Kidney (tissue), 14 donors: Measurements from ENCODE around the gene SNRNP48. TPM values are rescaled to one million over a fixed set of nuclear protein-coding genes. Genes with fewer than 3 reads are reported as not detected.

Experiments
- DNase-seq, 5 donors: peaks; one replicate each; pipeline ENCODE4 v3.0.0-alpha.2; 2013 to 2020
- FAIRE-seq: peaks from 2 replicates; lab custom pipeline; 2012; peaks lifted over from hg19 to GRCh38; lab: Jason Lieb, UNC
- H3K27ac ChIP-seq, 2 donors: one replicate each; pipeline ENCODE4 v1.7.0; 2013; ENCODE audit warnings: low read depth in 2 of 2, low read length in 2 of 2, inconsistent platforms in 1 of 2
- H3K27me3 ChIP-seq: one replicate; pipeline ENCODE4 v1.7.1; 2013; ENCODE audit warnings: low read length, inconsistent platforms; ENCODE audit not compliant: control insufficient read depth, insufficient read depth
- H3K36me3 ChIP-seq, 3 donors: one replicate each; pipeline versions ENCODE4 v1.7.0 to v1.7.1; 2013; ENCODE audit warnings: low read length in 3 of 3, control low read depth in 1 of 3, inconsistent platforms in 1 of 3; ENCODE audit not compliant: insufficient read depth in 3 of 3, control insufficient read depth in 2 of 3
- H3K4me1 ChIP-seq, 3 donors: one replicate each; pipeline versions ENCODE4 v1.7.0 to v1.7.1; 2013; ENCODE audit warnings: low read length in 3 of 3, inconsistent platforms in 1 of 3, low read depth in 1 of 3; ENCODE audit not compliant: control insufficient read depth in 2 of 3, insufficient read depth in 2 of 3
- H3K4me3 ChIP-seq, 3 donors: one replicate each; pipeline versions ENCODE4 v1.7.0 to v1.8.1; 2013; ENCODE audit warnings: low read length in 3 of 3, control low read depth in 1 of 3, inconsistent platforms in 1 of 3
- H3K9ac ChIP-seq, 3 donors: one replicate each; pipeline versions ENCODE4 v1.7.0 to v1.7.1; 2013; ENCODE audit warnings: low read length in 3 of 3, control low read depth in 1 of 3, inconsistent platforms in 1 of 3
- H3K9me3 ChIP-seq, 3 donors: one replicate each; pipeline versions ENCODE4 v1.7.0 to v1.7.1; 2013; ENCODE audit warnings: low read length in 3 of 3, control low read depth in 1 of 3, inconsistent platforms in 1 of 3; ENCODE audit not compliant: control insufficient read depth in 2 of 3, insufficient read depth in 1 of 3
- intact Hi-C: fragments of 100-400 bp; cut with DNase I; formaldehyde crosslinking; loops from one replicate; pipeline ENCODE4 v1.11.1; 2022
- polyA plus RNA-seq: library from polyadenylated mRNA; stranded (reverse); fragments of 350-450 nt; fragmentation: Illumina TruSeq; extraction: RNeasy Lipid Tissue Mini Kit (QIAGEN cat#74804); gene quantifications from one replicate; pipeline ENCODE4 v1.2.3, GENCODE V29; 2014; ENCODE audit warnings: low read depth, low replicate concordance; ENCODE audit not compliant: insufficient read depth
- total RNA-seq: library from RNA; stranded (reverse); fragmentation: NEBNext Ultra II Directional; extraction: Animal tissue kit (Norgen Biotek cat#: 25700); gene quantifications from one replicate; pipeline ENCODE4 v1.2.1, GENCODE V29; 2021
- TF ChIP-seq, protein P1 (sequence below): IDR thresholded peaks from 3 replicates; pipeline ENCODE4 v1.5.1; 2012; ENCODE audit warnings: mild to moderate bottlenecking, moderate library complexity, borderline replicate concordance; ENCODE audit not compliant: insufficient read depth; ENCODE audit errors: extremely low read depth
- donor health status: control.
- donor health status: control.
- donor health status: control.
- donor health status: control.
- donor health status: control.
- donor health status: DM: yes; HTN: yes; CAD: no.
- donor health status: Normal renal cell carcinoma (clear cell type).

SNRNP48 gene
- total and polyA plus RNA-seq, 2 donors from 2014 or later: 5.2 to 12.1 TPM

DNA sequence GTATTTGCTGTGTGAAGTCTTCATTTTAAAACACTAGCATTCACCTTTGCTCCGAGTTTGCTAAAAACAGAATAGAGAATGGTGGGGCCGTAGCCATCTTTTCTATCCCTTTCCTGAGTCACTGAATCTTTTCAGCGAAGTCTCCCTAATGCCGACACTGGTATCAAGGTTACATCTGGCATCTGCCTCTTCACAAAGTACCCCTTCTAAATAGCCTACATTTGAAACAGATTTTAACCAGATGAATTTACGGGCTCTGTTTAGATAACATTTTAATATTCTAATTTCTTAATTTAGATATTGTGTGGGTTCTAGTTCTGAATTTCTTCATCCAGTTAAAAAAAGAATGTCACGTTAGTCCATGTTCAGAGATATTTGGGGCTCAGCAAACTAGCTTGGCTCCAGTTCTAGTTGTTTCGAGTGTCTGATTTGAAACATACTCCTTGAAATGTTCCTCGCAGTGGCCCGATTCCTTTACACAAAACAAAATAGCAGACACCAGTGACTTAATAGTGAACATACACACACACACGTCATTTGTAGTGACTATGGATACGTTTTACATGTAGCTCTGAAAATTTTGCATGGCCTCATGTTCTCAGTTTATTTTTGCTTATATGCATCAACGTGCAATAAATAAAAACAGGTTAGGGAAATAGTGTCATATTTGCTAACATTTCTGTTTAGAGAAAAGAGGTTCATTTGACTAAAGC is 33.4 kb upstream of the SNRNP48 start:
- TF ChIP-seq, protein P1, sequence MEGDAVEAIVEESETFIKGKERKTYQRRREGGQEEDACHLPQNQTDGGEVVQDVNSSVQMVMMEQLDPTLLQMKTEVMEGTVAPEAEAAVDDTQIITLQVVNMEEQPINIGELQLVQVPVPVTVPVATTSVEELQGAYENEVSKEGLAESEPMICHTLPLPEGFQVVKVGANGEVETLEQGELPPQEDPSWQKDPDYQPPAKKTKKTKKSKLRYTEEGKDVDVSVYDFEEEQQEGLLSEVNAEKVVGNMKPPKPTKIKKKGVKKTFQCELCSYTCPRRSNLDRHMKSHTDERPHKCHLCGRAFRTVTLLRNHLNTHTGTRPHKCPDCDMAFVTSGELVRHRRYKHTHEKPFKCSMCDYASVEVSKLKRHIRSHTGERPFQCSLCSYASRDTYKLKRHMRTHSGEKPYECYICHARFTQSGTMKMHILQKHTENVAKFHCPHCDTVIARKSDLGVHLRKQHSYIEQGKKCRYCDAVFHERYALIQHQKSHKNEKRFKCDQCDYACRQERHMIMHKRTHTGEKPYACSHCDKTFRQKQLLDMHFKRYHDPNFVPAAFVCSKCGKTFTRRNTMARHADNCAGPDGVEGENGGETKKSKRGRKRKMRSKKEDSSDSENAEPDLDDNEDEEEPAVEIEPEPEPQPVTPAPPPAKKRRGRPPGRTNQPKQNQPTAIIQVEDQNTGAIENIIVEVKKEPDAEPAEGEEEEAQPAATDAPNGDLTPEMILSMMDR: no peak
- DNase-seq (no peak), FAIRE-seq (no peak)
- peaks cover 0 to 25% (median 10%) of the 10 kb centered on the region in 3 donors for H3K36me3 ChIP-seq
- no peak overlapping the region for H3K4me3 ChIP-seq
- H3K9ac ChIP-seq: no peak overlapping the region
- no peak overlapping the region for H3K27ac ChIP-seq
- intact Hi-C loops: no loop called here
- H3K4me1 ChIP-seq: peaks cover 0 to 6% (median 0%) of the 10 kb centered on the region in 3 donors
- no peaks in the 10 kb centered on the region for H3K9me3 ChIP-seq
- H3K27me3 ChIP-seq: no peaks in the 10 kb centered on the region

DNA sequence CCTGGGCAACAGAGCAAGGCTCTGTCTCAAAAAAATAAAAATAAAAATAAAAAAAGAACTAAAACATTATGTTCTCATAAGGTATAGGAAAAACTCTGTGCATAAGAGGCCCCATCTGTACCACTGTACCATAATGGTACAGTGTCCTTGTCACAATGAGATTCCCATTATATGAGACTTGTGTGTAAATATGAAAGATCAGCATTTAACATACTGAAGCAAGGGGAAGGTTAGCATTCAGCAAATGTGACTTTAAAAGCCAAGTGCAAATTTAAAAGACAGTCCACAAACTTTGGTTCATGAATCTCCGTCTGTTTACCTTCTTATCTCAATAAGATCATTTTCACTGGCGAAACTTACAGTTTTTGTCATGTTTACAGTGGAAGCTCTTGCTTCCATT is 32.3 kb upstream of the SNRNP48 start:
- peaks cover 0 to 3% (median 0%) of the 10 kb centered on the region in 3 donors for H3K4me1 ChIP-seq
- peaks cover 0 to 25% (median 10%) of the 10 kb centered on the region in 3 donors for H3K36me3 ChIP-seq
- H3K9me3 ChIP-seq: no peaks in the 10 kb centered on the region
- no peaks in the 10 kb centered on the region for H3K27me3 ChIP-seq
- no peak overlapping the region for H3K27ac ChIP-seq
- intact Hi-C loops: no loop called here
- FAIRE-seq (no peak), DNase-seq (no peak)
- TF ChIP-seq, protein P1: no peak
- H3K9ac ChIP-seq: no peak overlapping the region
- H3K4me3 ChIP-seq: no peak overlapping the region

DNA sequence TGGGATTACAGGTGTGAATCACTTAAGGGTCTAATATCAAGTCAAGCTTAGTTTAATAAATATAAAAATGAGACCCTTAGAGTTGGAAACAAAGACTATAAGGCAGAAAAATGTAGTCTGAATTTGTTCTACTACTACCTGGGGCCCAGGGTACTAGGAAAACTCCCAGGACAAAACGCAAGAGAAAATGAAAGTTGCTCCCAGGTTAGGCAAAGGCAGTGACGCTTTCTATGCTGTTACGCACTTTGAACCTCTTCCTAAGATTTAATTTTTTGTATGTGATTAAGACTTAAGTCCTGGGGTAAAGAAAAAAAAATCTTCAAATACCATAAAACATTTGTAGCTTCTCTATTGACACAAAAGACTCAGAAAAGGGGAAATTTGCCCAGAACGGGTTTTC is 31.2 kb upstream of the SNRNP48 start:
- intact Hi-C loops: no loop called here
- Histone ChIP-seq H3K36me3 (peaks cover 0 to 27% (median 12%) of the 10 kb centered on the region in 3 donors), H3K27me3 (no peaks in the 10 kb centered on the region), H3K9me3 (no peaks in the 10 kb centered on the region), H3K9ac (no peak overlapping the region), H3K4me1 (peaks cover 0 to 3% (median 0%) of the 10 kb centered on the region in 3 donors), H3K27ac (no peak overlapping the region), H3K4me3 (no peak overlapping the region)
- no peak for FAIRE-seq
- DNase-seq: no peak
- TF ChIP-seq, protein P1: no peak
